Right renal cortex interstitium (tissue), 3 donors: ENCODE data around the gene IGF2. TPM values are rescaled to one million over a fixed set of nuclear protein-coding genes. Genes with fewer than 3 reads are reported as not detected.

Experiments
- DNase-seq, 3 donors: peaks; one replicate each; pipeline ENCODE4 v3.0.0-alpha.2; 2013; ENCODE audit warnings: low read depth in 3 of 3, low spot score in 2 of 3
- polyA plus RNA-seq, 3 donors: library from polyadenylated mRNA; unstranded; fragments of 120-200 nt; gene quantifications; one replicate each; pipeline ENCODE4 v1.2.1, GENCODE V29; 2013; ENCODE audit not compliant: insufficient read length in 3 of 3

The IGF2 gene
- polyA plus RNA-seq, 3 donors, result 718 to 837 (median 829) TPM

- DNase-seq, result no peak
Measured at GRCh38 chr11:2171591-2172003, 32.4 kb upstream of the IGF2 start, which contains the start of gene TH. Gene TH, minus strand, starts transcription at chr11:2171815. Its CDS starts 29 bp downstream, at chr11:2171786.

DNA sequence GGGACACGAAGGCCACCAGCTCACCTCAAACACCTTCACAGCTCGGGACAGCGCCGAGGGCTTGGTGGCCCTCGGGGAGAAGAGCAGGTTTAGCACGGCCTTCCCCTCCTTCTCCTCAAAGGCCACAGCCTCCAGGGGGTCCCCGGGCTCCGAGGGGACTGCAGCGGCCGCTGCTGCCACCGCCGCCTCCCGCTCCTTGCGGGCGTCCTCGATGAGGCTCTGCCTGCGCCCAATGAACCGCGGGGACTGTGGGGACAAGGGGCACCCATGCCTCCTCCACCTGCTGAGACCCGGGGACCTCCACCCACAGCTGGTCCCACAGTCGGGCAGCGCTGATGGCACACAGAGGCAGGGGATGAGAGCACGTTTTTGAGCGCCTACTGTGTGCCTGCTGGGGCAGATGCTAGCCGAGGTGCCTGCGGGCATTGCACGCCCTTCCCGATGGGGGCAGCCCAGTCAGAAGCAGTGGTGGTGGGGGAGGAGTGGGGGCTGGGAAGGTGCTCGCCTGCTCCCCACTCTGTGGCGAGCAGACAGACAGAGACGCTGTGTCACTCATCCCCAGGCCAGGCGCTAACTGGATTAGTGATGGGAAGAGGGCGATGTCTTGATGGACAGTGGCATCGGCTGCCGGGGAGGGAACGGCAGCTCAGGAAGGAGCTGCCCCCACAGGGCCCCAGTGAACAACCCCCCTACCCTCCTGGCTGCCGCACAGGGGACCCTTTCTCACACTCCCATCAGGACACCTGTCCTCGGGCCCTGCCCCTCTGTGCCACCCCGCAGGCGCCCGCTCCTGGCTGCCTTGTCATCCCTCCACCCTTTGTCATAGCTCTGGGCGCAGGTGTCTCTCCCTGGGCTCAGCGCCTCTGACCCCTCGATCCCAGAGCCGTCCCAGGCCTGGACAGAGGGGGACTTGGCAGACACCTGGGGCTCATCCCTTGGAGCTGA, 30.7 kb upstream of the IGF2 start:
- DNase-seq, result no peak

DNA sequence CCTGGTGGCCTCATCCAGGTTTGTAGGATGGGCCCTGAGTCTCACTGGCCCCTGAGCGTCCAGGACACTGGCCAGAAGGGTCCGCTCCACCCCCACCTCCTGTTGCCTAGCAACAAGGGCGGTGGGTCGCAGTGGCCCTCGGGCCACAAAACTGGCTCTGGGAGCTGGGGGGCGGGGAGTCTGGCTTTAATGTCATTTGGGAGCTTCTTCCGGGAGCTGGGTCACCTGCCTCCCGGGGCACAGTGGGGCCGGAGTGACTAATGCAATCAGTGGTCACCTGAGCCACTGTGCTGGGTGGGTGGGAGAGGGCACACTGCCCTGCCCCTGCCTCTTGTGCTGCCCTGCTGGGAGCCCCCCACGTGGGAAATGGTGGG, 29.8 kb upstream of the IGF2 start:
- DNase-seq, result no peak

DNA sequence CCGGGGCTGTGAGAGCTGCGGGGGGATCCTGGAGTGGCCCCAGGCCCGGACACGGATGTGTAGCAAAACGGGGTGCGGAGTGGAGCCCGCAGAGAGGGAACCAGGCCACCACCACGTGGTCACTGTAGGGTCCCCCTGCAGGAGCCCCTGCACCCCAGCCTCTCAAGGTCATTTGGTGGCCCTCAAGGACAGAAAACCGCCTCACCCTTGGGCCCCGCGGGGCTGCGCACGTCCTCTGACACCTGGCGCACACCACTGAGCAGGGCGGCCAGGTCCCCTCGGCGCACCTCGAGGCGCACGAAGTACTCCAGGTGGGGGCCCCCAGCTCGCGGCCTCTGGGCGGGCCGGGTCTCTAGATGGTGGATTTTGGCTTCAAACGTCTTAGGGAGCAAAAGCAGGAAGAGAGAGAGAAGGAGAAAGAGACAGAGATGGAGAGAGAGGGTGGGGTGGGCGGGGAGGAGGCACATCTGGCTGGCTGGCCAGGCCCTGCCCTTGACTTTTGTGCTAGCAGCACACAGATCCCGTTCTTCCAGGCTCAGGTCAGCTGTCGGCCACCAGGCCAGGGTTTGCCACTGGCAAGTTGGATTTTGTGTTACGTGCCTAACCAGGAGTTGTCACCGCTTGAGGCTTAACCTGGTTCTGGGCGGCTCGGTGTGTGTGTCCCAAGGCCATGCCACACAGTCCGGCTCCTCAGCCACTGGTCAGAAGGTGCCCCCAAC, 29.3 kb upstream of the IGF2 start:
- DNase-seq, result no peak

DNA sequence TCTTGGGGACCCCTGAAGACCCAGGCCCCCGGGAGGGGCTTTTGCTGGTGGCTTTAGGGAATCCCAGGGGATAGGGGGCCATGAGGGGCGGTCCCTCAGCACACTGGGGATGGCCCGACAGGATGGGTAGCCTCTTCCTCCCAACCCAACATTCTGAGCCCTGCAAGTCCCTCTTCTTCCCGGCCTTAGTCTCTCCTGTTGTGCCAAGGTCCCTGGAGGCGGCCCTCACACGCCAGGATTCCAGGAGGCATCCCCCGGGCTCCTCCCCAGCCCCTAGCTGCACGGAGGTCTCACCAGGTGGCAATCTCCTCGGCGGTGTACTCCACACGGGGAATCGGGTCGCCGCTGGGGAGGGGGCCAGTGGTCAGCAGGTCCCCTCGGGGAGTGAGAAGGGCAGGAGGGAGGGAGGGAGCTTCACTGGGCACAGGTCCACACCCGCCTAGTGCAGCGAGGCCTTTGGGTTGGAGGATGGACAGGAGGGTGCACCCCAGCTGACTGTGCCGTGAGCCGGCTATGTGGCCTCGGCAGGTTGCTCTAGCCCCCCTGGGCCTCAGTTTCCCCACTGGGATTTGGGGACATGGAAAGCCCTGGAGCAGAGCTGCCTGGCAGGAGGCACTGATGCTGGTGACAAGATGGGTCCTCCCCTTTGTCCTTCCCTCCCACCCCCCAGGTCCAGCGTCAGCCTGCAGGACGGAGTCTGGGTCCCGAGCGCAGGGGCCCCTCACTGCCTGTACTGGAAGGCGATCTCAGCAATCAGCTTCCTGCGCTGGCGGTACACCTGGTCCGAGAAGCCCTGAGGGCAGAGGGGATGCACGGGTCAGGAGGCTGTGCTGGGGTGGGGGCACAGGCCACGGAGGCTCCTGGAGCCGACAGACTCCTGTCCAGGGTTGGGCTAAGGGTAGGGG, 28.2 kb upstream of the IGF2 start:
- DNase-seq, result no peak

DNA sequence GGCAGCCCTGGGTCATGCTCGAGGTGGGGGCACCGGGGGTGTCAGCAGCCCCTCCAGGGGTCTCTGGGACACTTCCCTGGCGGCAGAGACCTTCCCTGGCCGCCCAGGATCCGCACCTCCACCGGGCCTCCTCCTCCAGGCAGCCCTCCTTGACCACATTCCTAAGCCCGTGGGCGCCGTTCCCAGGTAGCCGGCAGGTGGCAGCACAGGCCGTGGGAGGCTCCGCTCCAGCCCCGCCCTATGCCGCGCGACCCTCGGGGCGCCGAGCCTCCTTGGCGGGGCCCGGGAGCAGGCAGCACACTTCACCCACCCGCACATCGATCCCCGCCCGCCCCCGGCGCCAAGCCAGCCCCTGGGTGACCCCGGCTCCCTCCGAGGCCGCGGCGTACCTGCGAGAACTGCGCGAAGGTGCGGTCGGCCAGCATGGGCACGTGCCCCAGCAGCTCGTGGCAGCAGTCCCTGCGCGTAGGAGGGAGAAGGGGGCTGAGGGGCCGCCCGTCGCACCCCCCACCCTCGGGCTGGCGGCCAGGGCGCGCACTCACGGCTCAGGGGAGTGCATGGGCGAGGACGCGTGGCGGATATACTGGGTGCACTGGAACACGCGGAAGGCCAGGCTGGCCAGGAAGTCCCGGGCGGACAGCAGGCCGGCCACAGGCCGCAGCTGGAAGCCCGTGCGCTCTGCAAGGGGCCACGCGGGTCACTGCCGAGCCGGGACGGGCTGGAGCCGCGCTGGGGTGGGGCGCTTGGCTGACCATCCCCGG, 27.1 kb upstream of the IGF2 start:
- DNase-seq, result no peak

DNA sequence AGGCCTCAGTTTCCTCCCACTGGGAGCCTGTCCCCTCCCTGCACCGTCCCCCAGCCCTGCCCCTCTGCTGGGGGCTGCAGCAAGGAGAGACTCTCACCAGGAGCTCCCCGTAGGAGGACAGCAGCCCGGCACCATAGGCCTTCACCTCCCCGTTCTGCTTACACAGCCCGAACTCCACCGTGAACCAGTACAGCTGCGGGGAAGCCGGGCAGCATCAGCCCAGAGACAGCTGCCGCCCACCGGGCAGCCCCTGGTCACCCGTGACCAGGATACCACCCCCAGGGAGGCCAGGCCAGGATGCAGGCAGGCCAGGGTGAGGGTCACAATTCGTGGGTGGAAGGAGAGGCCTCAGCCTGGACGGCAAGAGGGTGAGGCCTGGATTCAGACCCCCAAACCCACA, 26.4 kb upstream of the IGF2 start:
- DNase-seq, result no peak

GRCh38 chr11:2164861-2165555, 25.8 kb upstream of the IGF2 start:
- DNase-seq, result no peak

DNA sequence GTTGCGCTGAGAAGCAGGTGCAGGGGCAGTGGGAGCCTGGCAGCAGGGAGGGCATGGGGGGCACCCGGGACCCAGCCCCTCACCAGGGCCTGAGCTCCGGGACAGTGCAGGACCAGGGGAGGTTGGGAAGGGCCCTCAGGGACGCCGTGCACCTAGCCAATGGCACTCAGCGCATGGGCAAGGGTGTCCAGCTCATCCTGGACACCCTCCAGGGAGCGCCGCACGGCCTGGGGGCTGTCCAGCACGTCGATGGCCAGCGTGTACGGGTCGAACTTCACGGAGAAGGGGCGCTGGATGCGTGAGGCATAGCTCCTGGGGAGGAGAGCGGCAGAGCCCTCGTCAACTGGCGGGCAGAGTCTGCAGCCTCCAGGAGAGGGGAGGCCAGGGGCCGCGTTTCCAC, 24.9 kb upstream of the IGF2 start:
- DNase-seq, result no peak

- DNase-seq, result no peak
Measured at GRCh38 chr11:2163428-2163978, 24.3 kb upstream of the IGF2 start.

- DNase-seq, result no peak
Measured at GRCh38 chr11:2160736-2161259, 21.6 kb upstream of the IGF2 start, which contains the start of gene INS. Gene INS, minus strand, starts transcription at chr11:2161209. Its CDS starts 238 bp downstream, at chr11:2160971.

GRCh38 chr11:2159536-2160413, 20.6 kb upstream of the IGF2 start:
- DNase-seq, result no peak

DNA sequence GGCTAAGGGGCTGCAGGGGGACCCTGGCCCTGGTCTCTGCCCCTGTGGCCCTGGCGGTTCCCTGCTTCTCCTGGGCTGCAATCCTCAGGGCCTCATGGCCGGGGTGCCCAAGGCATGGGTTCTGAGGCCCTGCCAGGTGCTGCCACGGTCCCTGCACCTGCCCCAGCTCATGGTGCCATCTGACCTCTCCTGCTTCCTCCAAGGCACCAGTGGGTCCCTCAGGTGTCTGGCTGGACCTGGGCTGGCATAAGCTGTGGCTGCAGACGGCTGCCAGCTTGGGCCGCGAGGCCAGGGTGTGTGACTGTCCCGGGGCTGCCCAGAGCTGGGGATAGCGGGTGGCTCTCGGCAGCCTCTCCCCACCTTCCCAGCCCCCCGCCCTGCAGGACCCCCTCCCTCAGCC, 19.8 kb upstream of the IGF2 start:
- DNase-seq, result no peak

GRCh38 chr11:2158296-2158737, 19.1 kb upstream of the IGF2 start:
- DNase-seq, result no peak

- no peak for DNase-seq
Measured at GRCh38 chr11:2157294-2158040, 18.3 kb upstream of the IGF2 start.

GRCh38 chr11:2156416-2157182, 17.4 kb upstream of the IGF2 start:
- no peak for DNase-seq
